CD4-positive, alpha-beta T cell treated with Interleukin-4 for 4 hours (primary cell): ENCODE data around the gene RAB3IP.

Experiments
- DNase-seq: peaks from one replicate; pipeline ENCODE4 v3.0.0-alpha.2; 2020

RAB3IP gene

DNA sequence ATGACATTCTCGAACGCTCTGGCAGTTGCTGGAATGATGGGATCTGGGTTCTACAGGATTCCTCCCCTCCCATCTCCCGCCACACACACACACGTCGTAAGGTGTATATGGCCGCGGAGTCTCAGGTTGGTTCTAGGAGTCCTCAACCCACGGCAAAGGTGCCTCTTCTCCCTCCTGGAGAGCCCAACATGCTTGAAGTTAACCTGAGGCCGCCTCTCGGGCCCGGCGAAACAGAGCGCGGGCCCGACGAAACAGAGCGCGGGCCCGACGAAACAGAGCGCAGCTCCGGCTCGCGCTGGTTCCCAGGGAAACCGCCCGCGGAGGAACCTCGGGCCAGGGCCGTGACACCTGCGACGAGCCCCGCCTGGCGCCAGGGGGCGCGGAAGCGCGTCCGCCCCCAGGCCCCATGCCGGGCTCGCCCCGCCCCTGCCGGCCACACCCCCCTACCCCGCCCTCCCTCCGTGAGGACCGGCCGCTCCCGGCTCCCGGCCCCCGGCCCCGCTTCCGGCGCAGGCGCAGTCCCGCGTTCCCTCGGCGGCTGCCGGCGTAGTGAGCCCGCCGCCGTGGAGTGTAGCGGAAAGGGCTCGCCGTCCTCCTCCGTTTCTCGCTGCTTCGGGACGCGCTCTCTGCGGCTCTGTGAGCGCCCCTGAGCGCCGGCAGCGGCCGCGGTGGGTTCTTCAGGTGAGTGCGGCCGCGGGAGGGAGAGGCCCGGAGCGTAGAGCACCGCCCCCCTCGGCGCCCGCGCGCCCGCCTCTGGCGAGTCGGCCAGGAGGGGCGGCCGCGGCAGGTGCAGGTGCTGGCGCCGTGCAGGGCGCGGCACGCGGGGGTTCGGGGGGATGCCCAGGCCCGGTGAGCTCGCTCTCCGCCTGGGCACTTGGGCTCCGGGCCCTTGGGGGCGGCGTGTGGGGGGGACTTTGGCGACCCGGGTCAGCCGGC lies at the start of gene RAB3IP:
Gene RAB3IP (plus strand): TSS at position 510 of the 936 bp plus-strand sequence. CDS start 16,549 bp downstream, outside the sequence.
- DNase-seq, result peak; percentile 89

DNA sequence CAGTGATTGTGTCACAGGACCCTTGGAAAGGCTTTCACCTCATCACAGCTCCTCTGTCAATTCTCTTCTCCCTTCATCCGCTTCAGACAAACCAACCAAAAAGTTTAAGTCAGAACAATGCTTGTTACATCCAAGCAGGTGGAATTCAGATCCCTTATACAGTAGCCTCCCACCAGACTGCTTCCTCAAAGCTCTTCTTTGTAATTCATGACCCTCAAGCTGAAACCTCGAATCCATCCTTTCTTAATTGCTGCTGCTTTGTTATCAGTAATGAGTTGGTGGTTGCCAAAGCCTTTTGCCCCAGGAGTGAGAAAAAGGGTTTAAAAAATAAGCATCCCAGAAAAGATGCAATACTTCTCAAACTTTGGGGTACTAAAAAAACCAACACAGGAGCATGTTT lies 49.0 kb upstream of the RAB3IP start:
- no peak for DNase-seq

GRCh38 chr12:69694123-69694522 lies 44.5 kb upstream of the RAB3IP start:
- no peak for DNase-seq

DNA sequence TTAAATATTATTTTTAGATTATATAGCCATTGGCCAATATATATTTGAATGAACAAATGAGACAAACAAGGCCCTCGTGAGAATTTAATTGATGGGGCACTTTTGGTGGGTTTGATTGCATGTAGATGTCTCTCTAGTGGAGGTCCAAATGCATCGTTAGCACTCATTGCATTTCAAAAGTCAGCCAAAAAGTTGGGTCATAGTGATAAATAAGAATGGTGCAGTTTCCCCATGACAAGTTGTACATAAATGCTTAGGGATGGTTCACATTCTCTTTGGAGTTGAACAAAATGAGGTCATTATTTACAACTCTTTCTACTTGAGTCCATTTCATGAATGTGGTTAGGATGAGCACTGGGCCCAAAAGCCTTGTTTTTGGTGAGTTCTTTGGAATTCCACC lies 40.6 kb upstream of the RAB3IP start:
- DNase-seq, result no peak

DNA sequence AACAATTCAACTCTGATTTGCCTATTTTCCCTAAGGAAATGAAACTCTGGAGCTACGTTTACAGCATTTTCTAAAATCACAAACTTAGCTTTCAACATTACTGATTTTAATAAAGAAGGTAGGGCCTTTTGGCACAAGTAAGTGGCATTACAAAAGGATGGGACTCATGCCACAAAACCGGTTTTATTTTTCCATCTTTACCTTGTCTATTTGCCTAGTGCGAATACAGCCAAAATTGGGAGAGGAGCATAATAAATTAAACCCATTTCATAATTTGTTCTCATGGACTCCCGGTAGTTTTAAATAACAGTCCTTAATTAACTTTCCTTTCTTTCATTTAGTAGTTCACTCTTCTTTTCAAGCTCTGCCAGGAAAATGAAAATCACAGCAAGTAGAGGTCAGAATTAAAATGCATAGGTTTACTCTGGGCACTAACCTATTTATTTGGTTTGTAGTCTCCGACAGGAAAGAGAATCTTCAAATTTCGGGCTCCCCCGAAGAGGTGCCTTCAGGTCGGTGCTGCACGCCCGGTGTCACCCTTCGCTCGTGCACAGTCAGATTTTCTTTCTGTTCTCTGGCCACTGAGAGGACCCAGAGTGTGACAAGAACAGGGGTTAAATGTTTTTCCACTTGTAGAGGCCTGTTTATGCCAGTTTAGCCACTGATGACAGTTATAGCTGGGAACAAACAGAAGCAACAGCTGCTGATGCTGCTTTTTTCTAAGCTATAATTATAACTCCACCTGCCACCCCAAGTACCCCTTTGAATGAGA lies 39.7 kb upstream of the RAB3IP start, which contains the start of gene BEST3:
Gene BEST3 (minus strand): TSS at position 535 of the 772 bp plus-strand sequence. CDS start 1,505 bp downstream, outside the sequence.
- DNase-seq, result no peak

DNA sequence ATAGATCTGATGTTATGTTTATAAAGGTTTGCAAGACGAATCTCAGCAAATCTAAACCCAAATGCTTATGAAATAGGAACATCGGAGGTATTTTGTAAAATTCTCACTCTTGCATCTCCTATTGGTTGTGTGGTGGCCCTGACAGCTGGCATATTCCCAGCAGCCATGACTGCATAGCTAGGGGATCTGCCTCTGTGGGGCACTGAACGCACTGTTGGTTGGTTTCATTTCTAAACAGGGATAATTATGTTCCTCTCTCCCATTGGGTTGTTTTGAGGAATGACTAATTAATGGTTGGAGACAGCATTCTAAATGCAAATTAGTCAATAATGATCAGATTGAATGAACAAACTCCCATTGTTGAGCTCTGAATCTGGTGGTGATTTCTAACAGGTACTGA lies 36.8 kb upstream of the RAB3IP start:
- no peak for DNase-seq

GRCh38 chr12:69703146-69703642 lies 35.5 kb upstream of the RAB3IP start:
- DNase-seq, result no peak

GRCh38 chr12:69704357-69704756 lies 34.3 kb upstream of the RAB3IP start:
- DNase-seq, result no peak

GRCh38 chr12:69708649-69709048 lies 30.0 kb upstream of the RAB3IP start:
- DNase-seq, result no peak

GRCh38 chr12:69712826-69713225 lies 25.8 kb upstream of the RAB3IP start:
- no peak for DNase-seq

DNA sequence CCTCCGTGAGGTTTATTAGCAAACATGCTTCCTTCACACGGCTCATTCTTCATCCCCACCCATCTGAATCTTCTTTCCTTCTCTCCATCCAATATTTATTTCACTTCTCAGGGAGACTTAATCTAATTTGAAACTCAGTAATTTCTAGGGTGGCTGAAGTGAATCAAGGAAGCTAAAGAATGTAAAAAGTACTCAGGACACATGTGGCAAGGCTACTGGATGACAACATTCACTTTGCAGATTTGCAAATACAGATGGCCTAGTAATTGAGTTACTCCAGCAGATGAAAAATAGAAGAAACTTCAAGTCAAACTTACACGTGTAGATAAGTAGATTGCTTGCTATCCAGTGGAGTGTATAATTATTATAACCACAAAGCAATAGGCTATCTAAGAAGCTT lies 24.1 kb upstream of the RAB3IP start:
- DNase-seq, result no peak

DNA sequence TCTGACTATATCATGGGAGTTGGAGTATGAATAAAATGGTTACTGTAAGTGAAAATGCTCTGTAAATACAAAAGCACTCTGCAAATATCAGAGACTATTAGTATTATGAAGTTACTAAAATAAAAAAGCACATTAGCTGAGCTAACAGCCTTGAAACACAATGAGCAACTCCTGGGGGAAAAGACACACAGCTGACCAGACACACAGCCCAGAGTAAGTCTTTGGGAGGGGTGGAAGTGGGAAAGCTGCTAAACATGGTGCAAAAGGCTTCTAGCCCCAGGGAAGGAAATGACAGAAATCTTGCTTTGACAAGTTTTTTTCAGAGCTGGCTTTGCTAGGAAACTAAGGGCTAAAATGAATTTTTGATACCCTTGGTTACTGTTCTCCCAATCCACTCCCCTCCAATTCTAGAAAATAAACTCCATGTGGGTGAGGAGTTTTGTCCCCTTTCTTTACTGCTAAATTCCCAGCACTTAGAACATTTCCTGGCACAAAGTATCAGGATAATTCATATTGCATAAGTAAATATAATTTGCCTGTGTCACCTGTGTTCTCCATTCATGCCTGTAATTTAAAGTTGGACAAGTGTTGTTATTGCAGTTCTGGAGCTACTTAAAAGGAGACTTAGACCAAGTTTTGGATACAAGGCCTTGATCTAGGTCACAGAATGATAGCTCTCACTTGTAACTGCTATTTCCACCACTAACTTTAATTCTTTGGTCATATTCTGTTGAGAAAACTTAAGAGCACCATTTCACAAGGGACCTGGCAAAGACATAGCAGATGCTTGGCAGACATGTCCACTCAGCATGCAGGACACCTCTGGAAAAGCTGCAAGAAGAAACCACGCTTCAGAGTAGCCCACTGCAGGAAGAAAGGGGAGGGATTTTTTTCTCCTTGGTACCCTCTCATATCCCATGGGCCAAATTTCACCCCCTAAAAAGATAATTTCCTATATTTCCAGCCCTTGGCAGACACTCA lies 19.0 kb upstream of the RAB3IP start:
- no peak for DNase-seq

- no peak for DNase-seq
Observed at GRCh38 chr12:69720750-69721149, 17.9 kb upstream of the RAB3IP start.

GRCh38 chr12:69726922-69727321 lies 11.7 kb upstream of the RAB3IP start:
- DNase-seq, result no peak

- DNase-seq, result no peak
Observed at GRCh38 chr12:69732088-69732487, 6.6 kb upstream of the RAB3IP start.

- no peak for DNase-seq
Observed at GRCh38 chr12:69733638-69734037, 5.0 kb upstream of the RAB3IP start.

DNA sequence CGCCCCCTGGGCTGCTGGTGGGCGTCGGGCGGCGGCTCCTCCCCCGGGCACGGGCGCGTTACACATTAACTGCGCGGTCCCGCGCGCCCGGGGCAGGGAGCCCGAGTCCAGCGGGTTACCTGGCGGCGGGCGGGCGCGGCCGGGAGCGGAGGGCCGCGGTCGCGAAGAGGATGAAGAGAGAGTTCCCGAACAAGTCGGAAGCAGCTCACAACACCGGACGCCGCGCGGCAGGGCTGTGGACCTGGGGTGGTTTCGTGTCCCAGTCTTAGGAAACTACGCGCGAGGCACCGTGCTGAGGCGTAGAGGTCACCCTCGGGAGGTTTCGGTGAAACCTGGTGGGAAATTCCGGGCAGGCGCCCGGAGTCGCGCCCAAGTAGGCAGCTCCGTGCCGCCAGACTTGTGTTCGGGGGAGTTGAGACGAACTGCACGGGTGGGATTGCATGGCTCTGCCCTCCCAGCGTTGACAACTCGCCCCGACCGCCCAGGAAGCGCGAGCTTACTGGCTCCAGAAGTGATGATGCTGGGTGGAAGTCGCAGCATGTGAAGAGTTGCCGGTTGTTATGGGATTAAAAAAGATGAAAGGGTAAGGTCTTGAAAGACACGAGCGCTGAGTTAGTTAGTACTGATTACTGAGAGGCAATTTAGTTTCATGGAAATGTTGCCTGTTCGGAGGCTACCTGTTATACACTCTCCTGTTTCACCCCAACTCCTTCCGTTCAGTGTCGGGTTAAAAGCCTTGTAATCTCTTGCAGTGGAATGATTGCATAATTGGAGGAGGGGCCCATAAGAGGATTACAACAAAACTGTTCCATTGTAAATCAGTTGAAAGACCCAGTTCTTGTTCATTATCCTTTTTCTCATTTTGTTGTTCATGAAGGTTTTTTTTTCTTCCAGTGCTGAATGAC lies 879 bp downstream of the RAB3IP start:
- peak; percentile 59 for DNase-seq

DNA sequence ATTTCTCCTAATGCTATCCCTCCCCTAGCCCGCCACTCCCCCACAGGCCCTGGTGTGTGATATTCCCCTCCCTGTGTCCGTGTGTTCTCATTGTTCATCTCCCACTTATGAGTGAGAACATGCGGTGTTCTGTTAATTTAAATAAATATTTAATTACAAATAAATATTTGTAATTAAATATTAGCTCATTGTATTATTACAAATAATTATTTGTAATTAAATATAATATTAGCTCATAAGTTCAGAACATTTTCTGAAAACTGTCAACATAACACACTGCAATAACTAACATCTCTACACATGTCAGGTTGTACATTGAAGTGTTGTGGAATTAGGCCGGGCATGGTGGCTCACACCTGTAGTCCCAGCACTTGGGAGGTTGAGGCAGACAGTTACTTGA lies 5.4 kb downstream of the RAB3IP start:
- DNase-seq, result no peak

GRCh38 chr12:69751476-69751875 lies 12.8 kb downstream of the RAB3IP start:
- DNase-seq, result no peak

- no peak for DNase-seq
Observed at GRCh38 chr12:69755302-69755701, 16.6 kb downstream of the RAB3IP start.

DNA sequence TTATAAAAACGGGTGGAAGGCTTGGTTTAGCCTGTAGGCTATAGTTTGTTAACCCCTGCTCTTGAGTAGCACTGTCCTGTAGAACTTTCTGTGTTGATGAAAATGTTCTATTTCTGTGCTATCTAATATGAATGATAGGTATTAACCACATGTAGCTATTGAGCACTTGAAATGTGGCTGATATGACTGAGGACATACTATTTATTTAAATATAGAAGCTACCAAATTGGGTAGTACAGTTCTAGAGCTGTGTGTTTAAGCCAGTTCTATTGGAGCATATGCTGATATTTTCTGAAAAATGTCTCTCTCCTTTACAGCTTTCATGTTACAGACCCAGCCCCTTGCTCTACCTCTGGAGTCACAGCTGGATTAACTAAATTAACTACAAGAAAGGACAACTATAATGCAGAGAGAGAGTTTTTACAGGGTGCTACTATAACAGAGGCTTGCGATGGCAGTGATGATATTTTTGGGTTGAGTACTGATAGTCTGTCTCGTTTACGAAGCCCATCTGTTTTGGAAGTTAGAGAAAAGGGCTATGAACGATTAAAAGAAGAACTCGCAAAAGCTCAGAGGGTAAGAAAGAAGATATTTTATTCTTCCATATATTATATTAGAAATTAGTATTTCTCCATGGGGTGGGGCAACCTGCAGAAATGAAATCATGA lies 17.6 kb downstream of the RAB3IP start:
- no peak for DNase-seq
